Right kidney (tissue), 1 donor: ENCODE results near the gene HDAC4.
"Not testable (repeated sequence)": the region's sequence is repeated elsewhere in the genome, so short reads cannot be mapped to it uniquely, and the experiment has no call there.

ENCODE experiments used
- DNase-seq: peaks from one replicate; pipeline ENCODE4 v3.0.0-alpha.2; 2016

The HDAC4 gene

DNA sequence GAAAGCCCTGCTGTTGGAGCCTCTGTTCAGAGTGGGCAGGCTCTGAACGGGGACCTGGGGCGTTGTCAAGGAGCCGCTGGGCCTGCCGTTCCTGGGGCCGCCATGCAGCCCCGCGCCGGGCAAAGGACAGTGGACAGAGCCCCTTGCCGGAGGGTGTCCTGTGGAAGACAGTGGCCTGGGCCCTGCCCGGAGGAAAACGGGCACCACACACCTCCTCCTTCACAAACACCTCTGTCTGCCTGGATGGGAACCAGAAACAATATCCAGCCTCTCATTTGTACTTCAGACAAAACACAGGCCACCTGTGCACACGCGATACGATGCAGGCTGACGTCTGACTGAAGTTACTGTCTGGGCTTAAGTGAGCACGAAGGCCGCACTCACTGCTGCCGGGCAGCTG is 319.2 kb downstream of the HDAC4 start:
- no peak for DNase-seq

DNA sequence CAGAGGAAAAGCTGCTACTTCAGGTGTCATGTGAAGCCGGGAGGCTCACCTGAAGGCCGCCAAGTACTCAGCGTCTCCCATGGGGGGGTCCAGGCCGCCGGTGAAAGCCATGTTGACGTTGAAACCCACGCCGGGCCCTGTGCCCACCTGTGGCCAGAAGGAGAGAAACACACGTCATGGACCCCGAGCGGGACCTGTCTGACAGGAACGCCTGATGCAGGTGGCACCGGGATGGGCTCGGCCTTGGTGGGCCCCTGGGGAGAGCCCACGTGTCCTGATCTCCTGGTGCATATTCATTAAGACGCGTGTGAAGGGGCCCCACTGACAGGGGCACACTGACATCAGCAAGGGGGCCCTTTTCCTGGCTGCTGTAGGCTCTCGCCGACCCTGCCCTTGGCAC is 319.8 kb downstream of the HDAC4 start:
- no peak for DNase-seq

DNA sequence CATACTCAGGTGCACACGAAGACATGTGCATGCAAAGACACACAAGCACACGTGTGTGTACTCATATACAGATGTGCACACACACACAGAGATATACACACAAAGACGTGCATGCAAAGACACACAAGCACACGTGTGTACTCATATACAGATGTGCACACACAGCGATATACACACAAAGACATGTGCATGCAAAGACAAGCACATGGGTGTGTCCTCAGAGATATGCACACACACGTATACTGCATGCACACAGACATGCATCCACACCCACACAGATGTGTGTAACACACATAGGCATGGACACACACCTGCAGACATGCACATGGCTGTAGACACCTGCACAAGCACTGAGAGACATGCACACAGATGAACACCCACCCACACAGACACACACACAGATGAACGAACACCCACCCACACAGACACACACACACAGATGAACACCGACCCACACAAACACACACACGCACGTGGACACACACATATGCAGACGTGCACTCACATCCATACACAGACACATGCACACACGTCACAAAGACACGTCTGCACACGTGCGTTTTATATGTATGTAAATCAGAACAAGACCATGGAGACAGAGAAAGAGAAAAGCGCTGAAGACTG is 321.0 kb downstream of the HDAC4 start:
- no peak for DNase-seq

DNA sequence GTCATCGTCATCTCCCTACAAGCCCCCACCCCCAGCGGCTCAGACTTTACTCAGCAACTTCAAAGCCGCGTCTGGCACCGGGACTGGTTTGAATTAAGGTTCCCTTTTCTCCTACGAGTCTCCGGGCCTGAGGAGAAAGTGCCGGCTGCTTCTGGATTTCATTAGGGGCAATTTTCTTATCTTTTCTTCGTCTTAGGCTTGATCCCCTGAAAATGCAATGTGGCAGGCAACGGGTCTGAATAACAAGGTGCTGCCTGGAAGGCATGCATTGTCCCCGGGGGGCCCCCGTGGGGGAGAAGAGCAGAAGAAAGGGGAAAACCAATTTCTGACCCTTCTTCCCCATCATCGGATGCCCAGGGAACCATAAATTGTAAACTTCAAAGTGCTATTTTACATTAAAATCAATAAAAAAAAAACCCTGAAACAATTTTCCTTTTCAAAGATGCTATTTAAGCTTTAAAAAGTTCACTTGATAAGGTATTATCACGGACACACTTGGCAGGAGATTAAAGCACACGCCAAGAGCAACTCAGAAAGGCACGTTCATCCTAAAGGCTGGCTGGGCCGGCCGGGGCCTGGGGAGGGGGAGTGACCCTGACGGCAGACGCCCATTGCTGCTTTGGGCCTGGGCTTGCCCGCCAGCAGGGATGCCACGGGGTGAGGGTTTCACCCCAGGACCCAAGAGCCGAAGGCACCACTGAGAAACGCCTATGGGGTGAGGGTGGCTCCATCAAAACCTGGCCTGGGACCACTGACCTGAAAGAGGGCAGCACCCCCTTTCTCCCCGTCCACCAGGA is 322.5 kb downstream of the HDAC4 start:
- DNase-seq = no peak

DNA sequence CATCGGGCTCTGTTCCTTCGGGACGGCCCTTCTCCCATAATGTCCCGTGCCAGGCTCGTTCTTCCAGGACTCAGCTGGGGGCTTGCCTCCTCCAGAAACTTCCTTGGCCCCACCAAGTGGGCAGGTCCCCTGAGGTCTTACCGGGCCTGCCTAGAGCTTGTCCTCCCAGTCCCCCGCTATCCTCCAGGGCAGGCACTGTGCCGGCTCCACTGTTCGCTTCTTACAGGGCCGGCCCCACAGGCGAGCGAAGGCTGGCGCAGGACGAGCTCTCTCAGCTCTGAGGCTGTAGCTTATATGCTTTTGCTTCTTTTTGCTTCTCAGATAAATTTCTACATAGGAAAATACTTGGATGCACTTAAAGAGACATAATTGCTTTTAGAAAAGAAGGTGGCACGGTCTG is 323.6 kb downstream of the HDAC4 start:
- no peak for DNase-seq

DNA sequence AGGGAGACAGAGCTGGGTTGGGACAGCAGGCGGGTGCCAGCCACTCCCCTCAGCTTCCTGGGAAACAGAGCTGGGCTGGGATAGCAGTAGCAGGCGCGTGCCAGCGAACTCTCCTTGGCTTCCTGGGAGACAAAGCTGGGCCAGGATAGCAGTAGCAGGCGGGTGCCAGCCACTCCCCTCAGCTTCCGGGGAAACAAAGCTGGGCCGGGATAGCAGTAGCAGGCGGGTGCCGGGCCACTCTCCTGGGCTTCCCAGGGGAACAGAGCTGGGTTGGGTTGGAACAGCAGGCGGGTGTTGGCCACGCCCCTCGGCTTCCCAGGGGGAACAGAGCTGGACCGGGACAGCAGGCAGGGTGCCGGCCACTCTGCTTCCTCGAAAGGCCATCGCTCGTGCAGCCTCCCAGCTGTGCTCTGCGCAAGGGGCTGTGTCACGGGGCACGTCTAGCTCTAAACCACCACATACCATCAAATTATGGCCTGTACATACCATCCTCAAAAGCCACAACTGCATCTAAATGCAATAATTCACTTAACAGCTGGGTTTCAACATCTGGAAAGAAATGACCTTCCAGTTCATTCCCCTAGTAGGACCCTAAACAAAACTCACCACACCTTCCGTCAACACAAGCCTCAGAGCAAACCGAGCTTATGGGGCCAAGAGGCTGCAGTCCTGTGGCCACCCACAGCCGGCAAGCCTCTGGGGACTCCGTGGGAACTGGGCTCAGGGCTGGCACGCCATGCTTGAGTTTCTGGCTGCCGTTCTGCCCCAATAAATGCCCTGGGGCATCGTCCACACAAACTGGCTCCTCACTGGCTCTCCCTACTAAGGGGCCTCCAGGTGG is 324.7 kb downstream of the HDAC4 start:
- no peak for DNase-seq

DNA sequence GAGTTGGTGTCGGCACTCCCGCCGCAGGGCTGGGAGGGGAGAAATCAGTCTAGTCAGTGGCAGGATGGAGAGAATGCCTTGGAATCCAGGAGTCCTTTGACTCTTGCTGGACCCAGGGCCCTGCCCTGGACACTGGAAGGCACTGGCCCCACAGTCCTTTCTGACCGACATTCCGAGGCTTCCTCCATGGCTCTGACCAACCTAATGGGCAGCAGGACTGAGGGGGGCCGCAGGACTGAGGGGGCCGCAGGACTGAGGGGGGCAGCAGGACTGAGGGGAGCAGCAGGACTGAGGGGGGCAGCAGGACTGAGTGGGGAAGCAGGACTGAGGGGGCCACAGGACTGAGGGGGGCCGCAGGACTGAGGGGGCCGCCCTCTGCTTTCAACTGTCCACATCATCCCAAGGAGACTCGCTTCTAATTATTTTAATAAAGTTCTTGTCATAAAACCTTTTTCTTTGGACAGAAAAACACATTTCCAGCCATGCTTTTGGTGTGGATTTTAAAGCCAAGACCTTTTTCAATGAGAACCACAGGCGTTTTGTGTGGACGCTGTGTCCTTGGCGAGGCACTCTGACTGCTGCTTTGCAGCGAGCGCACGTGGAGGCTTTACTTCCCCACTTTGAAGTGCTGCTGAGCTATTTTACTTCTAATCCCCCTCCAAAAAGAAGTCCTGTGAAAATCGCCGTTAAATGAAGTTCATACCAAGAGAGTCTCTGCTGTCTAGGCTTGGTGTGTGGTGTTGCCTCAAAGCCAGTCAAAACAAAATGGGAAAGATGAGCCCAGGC is 326.9 kb downstream of the HDAC4 start:
- DNase-seq = no peak

DNA sequence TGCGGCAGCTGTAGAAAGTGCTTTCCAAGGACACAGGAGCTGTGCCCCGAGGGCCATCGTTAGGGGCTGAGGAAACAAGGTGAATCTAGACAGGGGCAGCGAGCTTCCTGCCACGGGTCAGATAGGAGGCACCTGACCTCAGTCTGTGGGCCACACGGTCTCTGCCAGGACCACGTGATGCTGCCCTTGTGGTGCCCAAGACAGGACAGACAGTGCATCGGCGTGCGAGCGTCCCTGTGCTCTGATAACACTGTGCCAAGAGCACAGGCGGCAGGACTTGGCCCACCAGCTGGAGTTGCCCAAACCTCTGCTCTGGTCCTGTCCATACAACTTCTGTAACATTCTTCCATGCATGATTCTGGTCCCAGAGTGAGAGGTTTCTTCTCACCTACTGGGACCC is 327.6 kb downstream of the HDAC4 start:
- DNase-seq = no peak

DNA sequence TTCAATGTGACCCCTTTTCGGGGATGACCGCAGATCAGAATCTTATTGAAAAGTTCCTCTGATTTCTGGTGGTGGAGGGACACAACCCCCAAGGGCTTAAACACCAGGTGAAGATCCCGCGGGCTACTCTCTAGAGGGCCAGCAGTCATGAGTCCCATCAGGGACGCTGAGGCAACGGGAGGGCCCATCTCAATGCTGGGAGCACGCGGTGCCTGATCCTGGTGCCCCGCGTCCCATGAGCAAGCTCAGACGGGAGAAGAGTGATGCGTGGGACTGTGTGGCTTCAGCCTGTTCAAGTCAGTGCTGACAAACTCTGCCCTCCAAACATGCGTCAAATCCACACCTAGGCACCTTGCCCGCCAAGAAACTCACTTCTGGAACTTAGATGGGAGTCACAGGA is 328.0 kb downstream of the HDAC4 start:
- no peak for DNase-seq

DNA sequence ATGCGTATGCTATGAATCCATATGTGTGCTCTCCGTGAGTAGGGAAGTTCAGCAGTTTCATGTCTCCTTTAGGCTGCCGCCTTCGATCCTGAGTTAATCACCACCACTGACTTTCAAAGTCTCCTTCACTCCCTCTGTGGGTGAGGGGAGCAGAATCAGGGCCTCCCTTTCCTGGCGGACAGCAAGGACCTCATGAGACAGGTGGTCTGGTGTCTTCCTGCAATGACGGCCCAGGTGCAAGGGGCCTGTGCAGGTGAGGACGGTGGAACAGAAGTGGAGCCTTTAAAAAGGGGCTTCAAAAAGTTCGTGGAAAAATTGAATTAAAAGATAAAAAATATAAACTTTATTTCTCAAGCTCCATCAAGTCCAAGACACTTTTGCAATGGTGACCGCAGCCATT is 330.4 kb downstream of the HDAC4 start:
- DNase-seq = no peak

DNA sequence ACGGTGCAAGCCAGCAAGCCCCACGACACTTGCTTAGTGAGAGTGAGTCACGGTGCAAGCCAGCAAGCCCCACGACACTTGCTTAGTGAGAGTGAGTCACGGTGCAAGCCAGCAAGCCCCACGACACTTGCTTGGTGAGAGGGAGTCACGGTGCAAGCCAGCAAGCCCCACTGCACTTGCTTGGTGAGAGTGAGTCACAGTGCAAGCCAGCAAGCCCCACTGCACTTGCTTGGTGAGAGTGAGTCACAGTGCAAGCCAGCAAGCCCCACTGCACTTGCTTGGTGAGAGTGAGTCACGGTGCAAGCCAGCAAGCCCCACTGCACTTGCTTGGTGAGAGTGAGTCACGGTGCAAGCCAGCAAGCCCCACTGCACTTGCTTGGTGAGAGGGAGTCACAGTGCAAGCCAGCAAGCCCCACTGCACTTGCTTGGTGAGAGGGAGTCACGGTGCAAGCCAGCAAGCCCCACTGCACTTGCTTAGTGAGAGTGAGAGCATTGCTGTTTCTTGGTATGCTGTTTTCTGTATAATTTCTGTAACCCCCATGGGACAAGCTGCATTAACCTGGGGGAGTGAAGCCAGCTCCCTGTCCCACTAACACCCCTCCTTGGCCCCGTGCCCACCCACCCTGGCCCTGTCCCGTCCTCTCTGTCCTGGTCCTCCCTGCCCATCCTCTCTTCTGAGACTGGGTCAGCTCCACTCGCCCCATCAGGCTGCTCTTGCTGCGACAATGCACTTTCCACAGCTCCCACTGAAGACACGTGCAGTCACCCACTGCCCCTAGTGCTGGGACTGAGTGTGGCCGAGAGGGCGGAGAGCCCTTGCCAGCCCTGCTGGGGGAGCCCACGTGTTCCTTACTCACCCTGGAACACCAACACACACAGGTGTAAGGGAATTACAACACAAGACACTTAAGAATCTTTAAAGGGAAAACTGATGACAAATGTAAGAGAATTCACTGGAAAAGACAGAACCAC is 331.2 kb downstream of the HDAC4 start:
- DNase-seq = not testable (repeated sequence)

DNA sequence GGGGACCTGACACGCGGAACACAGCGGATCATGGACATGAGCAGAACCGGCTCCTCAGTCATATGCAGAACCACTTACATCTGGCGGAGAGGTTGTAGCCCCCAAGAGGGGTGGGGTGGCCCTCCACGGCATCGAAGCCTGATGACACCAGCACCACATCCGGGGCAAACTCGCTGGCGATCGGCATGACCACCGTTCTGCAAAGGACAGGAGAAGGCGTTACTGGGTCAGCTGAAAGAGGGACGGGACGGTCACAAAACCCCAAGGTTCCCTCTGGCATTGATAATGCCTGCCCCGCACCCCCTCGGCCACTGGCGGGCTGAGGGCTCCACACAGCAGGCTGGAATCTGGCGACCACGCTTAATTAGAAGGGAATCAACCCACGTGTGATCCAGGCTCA is 332.4 kb downstream of the HDAC4 start:
- no peak for DNase-seq

DNA sequence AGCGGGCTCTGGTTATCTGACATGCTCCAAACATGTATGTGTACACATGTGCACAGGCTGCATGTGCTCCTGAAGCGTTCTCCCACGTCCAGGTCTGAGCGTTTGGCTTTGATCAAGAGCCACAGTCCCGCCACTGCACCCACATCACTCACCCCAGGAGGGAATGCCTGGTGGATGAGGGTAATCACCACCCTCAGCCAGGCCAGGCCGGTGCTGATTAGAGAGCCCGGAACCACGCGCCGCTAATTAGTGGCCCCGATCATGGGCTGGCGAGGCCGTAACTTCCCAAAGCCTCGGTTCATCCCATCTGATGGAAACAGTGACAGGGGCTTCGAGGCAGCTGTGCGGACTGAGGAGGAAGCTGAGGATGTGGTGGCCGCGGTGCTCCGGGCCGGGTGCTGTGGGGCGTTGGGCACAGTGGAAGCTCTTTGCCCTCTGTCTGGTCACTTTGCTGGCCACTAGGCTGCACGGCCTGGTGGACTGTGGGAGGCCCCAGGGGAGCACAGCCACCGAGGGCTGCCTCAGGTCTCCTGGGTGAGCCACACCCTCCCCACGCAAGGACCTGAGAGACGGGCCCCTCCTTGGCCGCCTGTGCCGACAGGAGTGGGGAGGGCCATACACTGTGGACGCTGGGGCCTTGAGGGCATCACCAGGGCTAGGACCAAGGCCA is 333.5 kb downstream of the HDAC4 start:
- no peak for DNase-seq

DNA sequence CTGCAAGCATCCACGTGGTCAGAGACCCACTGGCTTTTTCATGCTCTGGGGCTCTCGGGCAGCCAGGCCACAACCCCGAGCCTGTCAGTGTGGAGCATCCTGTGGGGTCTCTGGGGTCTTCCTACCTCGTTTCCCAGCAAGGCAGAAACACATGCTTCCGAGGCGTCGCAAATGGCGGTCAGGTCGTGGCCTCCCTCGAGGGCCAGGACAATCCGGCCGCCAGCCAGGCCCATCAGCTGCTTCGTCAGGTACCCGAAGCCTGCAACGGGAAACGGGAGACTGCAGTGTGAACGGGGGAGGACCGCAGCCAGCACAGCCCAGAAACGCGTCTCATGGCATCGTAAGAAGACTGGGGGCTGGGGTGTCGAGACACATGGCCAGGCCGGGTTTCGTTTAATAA is 334.2 kb downstream of the HDAC4 start:
- DNase-seq = no peak

DNA sequence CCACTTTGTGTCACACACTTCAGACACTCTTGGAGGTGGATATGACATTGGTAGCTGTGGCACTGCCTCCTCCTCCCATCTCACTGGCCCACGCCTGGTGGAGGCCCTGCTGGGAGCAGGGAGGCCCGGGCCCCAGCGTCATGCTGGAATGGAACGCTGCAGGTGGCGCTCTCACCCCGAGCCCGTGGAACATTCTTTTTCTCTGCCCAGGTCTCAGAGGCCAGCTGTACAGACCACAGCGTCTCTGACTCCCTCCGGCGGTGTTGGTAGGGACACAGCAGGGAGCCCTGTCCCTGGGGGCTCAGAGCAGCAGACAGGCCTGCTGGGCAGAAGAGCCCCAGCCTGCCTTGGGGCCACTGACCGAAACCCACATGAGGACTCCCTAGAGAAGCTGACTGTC is 334.9 kb downstream of the HDAC4 start:
- no peak for DNase-seq

DNA sequence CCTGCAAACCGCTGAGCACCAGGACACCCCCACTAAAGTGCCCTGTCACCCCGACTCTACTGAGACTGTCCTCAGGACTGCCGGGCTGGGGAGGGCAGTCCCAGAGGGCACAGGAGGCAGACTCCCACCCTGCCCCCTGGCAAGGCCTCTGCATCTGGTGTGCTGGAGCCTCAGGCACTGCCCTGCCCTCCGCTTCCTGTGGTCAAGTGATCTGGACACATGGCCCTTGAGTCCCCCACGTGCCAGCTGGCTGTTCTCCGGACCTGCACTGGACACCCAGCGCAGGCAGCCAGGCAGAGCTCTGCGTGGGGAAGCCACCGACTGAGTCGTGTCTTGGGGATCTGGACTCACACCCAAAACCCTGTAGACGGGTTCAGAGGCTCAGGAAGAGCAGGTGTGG is 335.3 kb downstream of the HDAC4 start:
- no peak for DNase-seq

DNA sequence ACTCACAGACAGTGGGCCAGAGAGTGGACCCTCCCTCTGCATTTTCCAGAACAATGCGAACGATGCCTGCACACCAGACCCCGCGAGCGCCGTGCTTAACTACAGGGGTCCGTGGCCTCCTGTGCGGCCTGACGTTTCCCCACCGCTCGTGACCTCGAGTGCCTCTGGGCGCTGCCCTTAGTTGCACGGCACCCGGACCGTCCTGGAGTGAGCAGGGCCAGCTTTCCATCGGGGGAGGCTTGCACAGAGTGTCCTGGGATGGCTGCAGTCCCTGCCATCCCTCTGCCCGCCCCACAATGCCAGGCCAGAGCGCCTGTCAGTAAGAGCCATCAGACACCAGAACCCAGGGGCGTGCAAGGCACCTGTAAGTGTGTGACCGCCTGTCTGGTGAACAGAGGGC is 335.9 kb downstream of the HDAC4 start:
- no peak for DNase-seq

DNA sequence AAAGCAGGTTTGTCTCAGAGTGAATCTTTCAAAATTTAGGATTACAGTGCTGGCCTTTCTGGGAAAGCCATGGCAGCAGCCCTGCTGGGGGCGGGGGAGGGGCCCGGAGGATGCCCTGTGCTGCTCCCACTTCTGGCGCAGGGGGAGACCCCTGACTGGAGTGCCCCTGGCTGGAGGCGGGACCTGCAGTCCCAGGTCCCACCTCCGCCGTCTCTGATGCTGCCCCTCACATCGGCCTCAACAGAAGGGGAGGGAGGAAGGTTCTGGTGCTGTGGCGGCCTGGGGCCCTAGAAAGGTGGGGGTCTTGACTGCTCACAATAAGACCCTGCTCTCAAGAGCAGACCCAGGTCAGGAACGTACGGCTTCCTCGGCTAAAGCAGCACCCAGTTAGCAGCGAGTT is 336.6 kb downstream of the HDAC4 start:
- no peak for DNase-seq

DNA sequence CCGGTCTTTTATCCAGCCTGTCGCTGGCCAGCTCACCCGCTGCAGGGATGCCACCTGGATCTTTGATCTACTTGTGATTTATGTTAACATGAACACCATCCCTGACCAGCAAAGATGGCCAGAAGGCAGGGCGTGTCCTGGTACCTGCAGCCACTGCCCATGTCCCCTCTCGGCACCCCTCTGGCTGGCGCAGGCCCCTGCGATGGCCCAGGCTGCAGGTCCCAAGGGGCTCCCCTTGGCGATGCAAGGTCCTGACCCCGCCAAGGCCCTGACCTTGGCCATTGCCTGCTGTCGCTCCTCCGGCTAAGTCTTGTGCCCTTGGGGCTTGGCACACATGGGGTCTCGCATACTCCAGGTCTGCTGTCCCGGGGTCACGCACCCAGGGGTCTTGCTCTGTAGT is 338.1 kb downstream of the HDAC4 start:
- no peak for DNase-seq

DNA sequence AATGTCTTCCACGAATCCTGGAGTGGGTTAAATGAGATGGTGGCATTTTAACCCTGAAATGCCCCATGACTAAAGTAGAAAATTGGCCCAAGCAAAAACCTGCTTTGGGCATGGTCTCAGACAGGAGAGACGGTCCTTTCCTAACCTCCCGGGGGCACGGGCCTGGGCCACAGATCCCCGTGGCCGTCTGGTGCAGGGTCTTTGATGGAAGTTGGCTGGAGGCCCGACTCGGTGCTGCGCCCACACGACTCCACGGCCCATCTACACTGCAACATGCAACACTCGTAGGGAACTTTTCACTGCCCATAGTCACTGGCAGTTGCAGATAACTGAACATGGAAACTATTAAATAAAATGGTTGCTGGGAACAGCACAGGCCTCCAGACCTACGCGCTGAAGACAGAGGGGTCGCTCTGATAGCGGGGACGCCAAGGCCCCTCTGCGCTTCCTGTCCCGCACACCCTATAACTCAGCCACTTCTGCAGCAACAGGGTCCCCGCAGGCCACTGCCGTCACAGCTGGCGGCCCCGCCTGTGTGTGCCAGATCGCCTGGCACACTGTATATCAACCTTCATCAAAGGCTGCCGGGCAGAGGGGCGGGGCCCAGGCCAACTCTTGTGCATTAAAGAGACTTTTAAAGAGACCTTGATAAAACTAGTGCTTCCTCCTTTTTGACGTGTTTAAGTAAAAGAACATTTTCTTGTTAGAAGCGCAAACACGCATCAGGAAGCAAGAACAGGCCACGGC is 338.8 kb downstream of the HDAC4 start:
- no peak for DNase-seq
